Sigmoid colon (tissue), 4 donors: ENCODE measurements around the gene ZC3HAV1.

ENCODE experiments used
- EP300 ChIP-seq, 4 donors: sonication (generic); formaldehyde crosslinking; IDR thresholded peaks; one replicate each; pipeline ENCODE4 v1.6.1; 2017; ENCODE audit warnings: antibody characterized with exemption in 4 of 4
- POLR2A ChIP-seq, 2 donors: fragments of 450-650 bp; IDR thresholded peaks; one replicate each; pipeline ENCODE4 v1.6.1; 2016; ENCODE audit warnings: antibody characterized with exemption in 2 of 2, mild to moderate bottlenecking in 2 of 2, moderate library complexity in 2 of 2
- TF ChIP-seq, protein P1 (sequence below), 4 experiments: fragments of 450-650 bp in 3 of 4; fragments of 200-600 bp in 1 of 4; IDR thresholded peaks; one replicate each; pipeline ENCODE4 v1.5.1; 2016 to 2019; ENCODE audit warnings: antibody characterized with exemption in 4 of 4, mild to moderate bottlenecking in 3 of 4, moderate library complexity in 2 of 4

DNA sequence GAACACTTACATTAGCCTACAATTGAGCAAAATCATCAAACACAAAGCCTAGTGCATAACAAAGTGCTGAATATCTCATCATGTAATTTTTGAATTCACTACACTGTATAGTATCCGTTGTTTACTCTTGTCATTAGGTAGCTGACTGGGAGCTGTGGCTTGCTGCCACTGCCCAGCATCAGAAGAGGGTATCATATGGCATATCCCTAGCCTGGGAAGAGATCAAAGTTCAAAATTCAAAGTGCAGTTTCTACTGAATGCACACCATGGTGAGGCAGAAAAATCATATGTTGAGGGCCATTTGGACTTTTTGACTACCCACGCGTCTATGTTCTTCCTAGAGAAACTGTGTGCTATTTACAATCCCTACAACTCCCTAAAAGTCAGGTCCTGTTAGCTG is 7.5 kb upstream of the ZC3HAV1 start:
- TF ChIP-seq, protein P1, sequence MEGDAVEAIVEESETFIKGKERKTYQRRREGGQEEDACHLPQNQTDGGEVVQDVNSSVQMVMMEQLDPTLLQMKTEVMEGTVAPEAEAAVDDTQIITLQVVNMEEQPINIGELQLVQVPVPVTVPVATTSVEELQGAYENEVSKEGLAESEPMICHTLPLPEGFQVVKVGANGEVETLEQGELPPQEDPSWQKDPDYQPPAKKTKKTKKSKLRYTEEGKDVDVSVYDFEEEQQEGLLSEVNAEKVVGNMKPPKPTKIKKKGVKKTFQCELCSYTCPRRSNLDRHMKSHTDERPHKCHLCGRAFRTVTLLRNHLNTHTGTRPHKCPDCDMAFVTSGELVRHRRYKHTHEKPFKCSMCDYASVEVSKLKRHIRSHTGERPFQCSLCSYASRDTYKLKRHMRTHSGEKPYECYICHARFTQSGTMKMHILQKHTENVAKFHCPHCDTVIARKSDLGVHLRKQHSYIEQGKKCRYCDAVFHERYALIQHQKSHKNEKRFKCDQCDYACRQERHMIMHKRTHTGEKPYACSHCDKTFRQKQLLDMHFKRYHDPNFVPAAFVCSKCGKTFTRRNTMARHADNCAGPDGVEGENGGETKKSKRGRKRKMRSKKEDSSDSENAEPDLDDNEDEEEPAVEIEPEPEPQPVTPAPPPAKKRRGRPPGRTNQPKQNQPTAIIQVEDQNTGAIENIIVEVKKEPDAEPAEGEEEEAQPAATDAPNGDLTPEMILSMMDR (IDR thresholded peaks at IDR 0.05), result no peak
- TF ChIP-seq POLR2A (IDR thresholded peaks at IDR 0.05) (no peak), EP300 (IDR thresholded peaks at IDR 0.05) (no peak)
